Coronary artery (tissue), 2 donors: Measurements from ENCODE around the gene DCLK2.

Source experiments
- DNase-seq: peaks from one replicate; pipeline ENCODE4 v3.0.0-alpha.2; 2017; ENCODE audit warnings: low spot score
- H3K27ac ChIP-seq, 2 donors: fragments of 200-600 bp; sonication (generic); one replicate each; pipeline ENCODE4 v1.5.1; 2016 to 2019
- H3K4me3 ChIP-seq: fragments of 200-600 bp; sonication (generic); 2 replicates; pipeline ENCODE4 v1.5.1; 2016; ENCODE audit warnings: mild to moderate bottlenecking, moderate library complexity
- TF ChIP-seq, protein P1 (sequence below): fragments of 200-600 bp; sonication (generic); IDR thresholded peaks from one replicate; pipeline ENCODE4 v1.5.1; 2019; ENCODE audit warnings: antibody characterized with exemption

Gene DCLK2

DNA sequence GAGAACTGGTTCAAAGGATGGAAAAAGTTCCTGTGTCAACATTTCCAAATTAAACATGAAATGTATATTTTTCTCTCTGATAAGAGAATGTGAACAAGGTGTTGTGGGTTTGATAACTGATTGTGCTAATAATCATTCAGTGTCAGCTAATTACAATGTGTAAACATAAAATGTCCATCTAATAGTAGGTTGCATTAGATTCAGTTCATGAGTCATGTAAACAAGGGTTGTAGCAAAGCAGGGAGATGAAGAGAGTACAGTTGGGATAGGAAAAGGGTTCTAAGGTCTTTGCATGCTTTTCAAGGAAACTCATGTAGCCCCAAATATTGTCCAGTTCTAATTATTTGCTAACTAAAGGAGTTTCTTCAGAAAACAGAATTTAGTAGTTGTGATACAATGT, 55.4 kb downstream of the DCLK2 start:
- TF ChIP-seq, protein P1, sequence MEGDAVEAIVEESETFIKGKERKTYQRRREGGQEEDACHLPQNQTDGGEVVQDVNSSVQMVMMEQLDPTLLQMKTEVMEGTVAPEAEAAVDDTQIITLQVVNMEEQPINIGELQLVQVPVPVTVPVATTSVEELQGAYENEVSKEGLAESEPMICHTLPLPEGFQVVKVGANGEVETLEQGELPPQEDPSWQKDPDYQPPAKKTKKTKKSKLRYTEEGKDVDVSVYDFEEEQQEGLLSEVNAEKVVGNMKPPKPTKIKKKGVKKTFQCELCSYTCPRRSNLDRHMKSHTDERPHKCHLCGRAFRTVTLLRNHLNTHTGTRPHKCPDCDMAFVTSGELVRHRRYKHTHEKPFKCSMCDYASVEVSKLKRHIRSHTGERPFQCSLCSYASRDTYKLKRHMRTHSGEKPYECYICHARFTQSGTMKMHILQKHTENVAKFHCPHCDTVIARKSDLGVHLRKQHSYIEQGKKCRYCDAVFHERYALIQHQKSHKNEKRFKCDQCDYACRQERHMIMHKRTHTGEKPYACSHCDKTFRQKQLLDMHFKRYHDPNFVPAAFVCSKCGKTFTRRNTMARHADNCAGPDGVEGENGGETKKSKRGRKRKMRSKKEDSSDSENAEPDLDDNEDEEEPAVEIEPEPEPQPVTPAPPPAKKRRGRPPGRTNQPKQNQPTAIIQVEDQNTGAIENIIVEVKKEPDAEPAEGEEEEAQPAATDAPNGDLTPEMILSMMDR: no peak
- no peak overlapping the region for H3K27ac ChIP-seq
- H3K4me3 ChIP-seq: no peak overlapping the region
- no peak for DNase-seq

- Histone ChIP-seq H3K4me3 (no peak overlapping the region), H3K27ac (no peak overlapping the region)
- TF ChIP-seq, protein P1: no peak
- no peak for DNase-seq
Observed at GRCh38 chr4:150135134-150135772, 57.0 kb downstream of the DCLK2 start.

- DNase-seq: no peak
- Histone ChIP-seq H3K27ac (no peak overlapping the region), H3K4me3 (no peak overlapping the region)
- TF ChIP-seq, protein P1: no peak
Observed at GRCh38 chr4:150136036-150136435, 57.8 kb downstream of the DCLK2 start.

DNA sequence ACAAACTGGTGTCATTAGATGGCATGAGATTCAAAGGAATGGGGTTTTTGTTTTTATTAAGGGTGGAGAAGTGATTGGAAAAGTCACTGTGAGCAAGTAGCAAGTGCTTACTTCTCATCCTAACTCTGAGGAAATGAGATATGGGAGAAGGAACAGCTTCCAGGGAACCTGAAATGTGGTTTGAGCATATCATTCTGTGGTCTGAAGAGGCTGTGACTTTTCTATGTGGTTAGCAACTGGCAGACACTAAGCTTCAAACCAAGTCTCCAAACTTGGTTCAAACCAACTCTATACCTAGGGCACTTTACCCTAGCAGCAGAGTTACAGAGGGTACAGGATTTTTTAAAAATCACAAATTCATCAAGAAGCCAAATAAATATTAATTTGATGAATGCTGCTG, 58.2 kb downstream of the DCLK2 start:
- no peak for DNase-seq
- no peak overlapping the region for H3K27ac ChIP-seq
- TF ChIP-seq, protein P1: no peak
- no peak overlapping the region for H3K4me3 ChIP-seq

GRCh38 chr4:150139297-150139865, 61.1 kb downstream of the DCLK2 start:
- no peak overlapping the region for H3K27ac ChIP-seq
- DNase-seq: no peak
- no peak overlapping the region for H3K4me3 ChIP-seq
- TF ChIP-seq, protein P1: no peak

DNA sequence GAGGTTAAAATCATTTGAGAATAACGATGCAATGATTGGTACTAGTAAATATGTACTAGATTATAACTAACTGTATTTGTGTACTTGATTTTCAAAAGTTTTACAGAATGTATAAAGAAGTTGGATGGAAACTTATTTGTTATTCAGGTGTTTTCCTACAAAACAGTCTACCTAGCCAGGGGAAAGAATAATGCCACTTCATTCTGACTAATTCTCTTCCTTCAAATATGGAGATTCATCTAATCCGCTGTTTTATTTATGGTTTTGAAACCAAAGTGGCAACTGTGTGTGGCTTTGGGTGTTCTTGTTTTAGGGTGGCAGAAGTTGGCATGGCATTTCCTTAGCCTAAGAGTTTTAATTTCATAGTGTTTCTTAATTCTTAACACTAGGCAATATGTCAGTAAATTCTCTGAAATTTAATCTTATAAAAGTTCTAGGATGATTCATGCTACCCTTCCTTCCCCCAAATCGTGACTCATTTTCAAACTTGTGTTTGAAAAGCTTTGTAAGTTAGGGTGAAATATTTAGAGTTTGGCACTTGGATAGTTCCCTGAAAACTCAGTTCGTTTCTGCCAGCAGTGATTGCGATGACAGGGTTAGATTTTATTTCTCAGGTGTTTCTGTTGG, 62.6 kb downstream of the DCLK2 start:
- H3K4me3 ChIP-seq: no peak overlapping the region
- TF ChIP-seq, protein P1: no peak
- H3K27ac ChIP-seq: peak overlapping the region in 1 of 2 donors; percentile 2
- no peak for DNase-seq

DNA sequence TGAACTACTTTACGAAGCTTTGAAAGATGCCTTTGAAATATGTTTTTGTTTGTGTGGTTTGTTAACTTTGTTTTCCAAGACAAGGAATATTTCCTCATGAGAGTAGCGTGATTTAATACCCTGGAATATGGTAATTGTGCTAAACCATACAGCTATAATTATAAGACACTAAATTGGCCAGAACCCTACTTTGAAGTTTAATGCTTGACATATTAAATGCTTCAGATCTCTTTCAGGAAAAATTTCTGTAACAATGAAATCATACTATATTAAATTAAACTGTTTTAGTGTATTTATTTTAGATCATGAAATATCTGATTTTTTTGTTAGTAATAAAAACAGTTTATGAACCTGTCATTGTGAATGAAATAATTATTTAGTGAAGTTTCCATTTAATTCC, 63.5 kb downstream of the DCLK2 start:
- DNase-seq: no peak
- TF ChIP-seq, protein P1: no peak
- Histone ChIP-seq H3K4me3 (no peak overlapping the region), H3K27ac (no peak overlapping the region)
